Activated CD4-positive, alpha-beta T cell treated with anti-CD3 and anti-CD28 coated beads, Interleukin-2, amount 10 ng/mL, durations not matched to agents 7 days and 5 days (primary cell): ENCODE results near the gene CALN1. TPM values are rescaled to one million over a fixed set of nuclear protein-coding genes. Genes with fewer than 3 reads are reported as not detected.
"Not testable (repeated sequence)": the region's sequence is repeated elsewhere in the genome, so short reads cannot be mapped to it uniquely, and the experiment has no call there.

Experiments
- CTCF ChIA-PET: fragments of 350-600 bp; sonication (Branson Sonifier 250); formaldehyde crosslinking; loops from one replicate; lab custom pipeline; 2021; ENCODE audit warnings: antibody characterized with exemption; lab: Charles Lee
- POLR2A ChIA-PET: fragments of 350-600 bp; sonication (Branson Sonifier 250); formaldehyde crosslinking; loops from one replicate; lab custom pipeline; 2021; ENCODE audit warnings: antibody characterized with exemption; lab: Charles Lee
- DNase-seq: peaks from one replicate; pipeline ENCODE4 v3.0.0-alpha.2; 2020
- H3K27ac Mint-ChIP-seq: one replicate; pipeline ENCODE4 v1.8.0; 2021; ENCODE audit warnings: mild to moderate bottlenecking, moderate library complexity, mixed read lengths
- H3K27me3 Mint-ChIP-seq: one replicate; pipeline ENCODE4 v1.8.0; 2021; ENCODE audit warnings: mixed read lengths
- H3K36me3 Mint-ChIP-seq: one replicate; pipeline ENCODE4 v1.8.0; 2021; ENCODE audit warnings: low read depth, mixed read lengths
- H3K4me1 Mint-ChIP-seq: one replicate; pipeline ENCODE4 v1.8.0; 2021; ENCODE audit warnings: mixed read lengths
- H3K4me3 Mint-ChIP-seq: one replicate; pipeline ENCODE4 v1.8.0; 2021; ENCODE audit warnings: mild to moderate bottlenecking, moderate library complexity, mixed read lengths
- H3K9me3 Mint-ChIP-seq: one replicate; pipeline ENCODE4 v1.8.0; 2021; ENCODE audit warnings: mixed read lengths
- total RNA-seq, 2 experiments: library from RNA; stranded (reverse); gene quantifications; one replicate each; pipeline ENCODE4 v1.2.3, GENCODE V29; 2021

Gene CALN1
- total RNA-seq, 2 experiments from 2014 or later, result not detected

DNA sequence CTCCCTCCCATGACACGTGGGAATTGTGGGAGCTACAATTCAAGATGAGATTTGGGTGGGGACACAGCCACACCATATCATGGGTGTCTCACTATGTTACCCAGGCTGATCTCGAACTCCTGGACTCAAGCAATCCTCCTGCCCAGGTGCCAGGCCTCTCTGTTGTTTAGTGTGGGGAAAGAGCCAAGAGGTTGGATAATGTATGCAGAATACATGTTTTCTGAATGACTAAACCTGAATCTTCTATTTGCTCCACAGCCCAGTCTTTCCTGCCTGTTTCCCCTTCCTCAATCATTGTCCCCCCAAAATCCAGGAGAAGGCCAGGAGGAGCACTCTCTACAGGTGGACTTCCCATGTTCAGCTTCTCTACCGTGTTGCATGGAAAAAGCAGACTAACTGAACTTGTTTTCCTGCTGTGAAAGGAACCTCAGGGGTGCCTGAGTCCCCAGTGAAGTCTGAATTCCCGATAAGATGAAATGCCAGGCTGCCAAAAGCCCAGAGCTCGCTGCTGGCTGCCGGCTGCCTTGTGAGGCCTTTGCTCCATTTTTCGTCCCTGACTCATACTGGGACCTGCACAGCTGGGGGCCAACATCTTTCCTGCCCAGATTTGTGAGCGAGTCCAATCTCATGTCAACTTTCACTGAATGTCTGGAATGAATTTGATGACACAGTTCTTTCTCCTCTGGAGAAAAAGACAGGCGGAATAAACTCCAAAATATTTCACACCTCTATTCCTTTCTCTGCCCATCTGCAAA, 588.0 kb downstream of the CALN1 start:
- Mint-ChIP-seq H3K36me3 (no peaks in the 10 kb centered on the region), H3K4me3 (no peak overlapping the region), H3K27ac (no peak overlapping the region), H3K27me3 (no peaks in the 10 kb centered on the region), H3K9me3 (peaks cover 14% of the 10 kb centered on the region), H3K4me1 (no peaks in the 10 kb centered on the region)
- ChIA-PET CTCF (no interaction called here), POLR2A (no interaction called here)
- no peak for DNase-seq

DNA sequence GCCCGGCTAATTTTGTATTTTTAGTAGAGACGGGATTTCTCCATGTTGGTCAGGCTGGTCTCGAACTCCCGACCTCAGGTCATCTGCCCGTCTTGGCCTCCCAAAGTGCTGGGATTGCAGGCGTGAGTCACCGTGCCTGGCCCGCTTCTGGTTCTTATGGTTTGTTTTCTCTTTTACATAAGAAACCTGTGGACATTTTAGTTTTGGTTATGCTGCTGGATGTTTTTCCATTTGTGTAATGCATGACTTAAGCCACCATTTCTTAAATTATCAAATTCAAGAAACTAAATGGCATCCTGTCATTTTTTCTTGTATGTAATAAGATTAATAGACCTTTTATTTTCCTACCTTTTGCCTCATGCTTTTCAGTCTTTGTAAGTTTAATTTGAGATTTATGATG, 589.7 kb downstream of the CALN1 start:
- H3K4me1 Mint-ChIP-seq, POLR2A ChIA-PET, H3K27ac Mint-ChIP-seq, DNase-seq, H3K27me3 Mint-ChIP-seq, H3K4me3 Mint-ChIP-seq, CTCF ChIA-PET, H3K36me3 Mint-ChIP-seq: not testable (repeated sequence)
- H3K9me3 Mint-ChIP-seq, result peaks cover 14% of the 10 kb centered on the region

DNA sequence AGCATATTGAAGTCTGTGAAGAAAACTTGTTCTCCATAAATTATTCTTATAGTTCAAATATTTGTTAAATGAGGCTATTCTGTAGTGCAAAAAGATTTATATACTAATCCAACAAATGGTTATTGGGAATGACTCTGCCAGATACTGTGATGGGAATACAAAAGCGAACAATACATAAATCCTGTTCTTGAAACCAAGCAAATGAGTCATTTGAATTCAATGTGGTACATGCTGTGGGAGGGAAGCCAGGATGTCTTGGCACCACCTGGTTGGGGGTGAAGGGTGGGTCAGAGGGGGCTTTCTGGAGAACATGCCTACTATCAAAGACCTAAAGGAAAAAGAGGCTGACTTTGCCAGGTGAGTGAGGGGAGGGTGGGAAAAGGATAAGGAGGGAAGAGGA, 594.2 kb downstream of the CALN1 start:
- H3K4me3 Mint-ChIP-seq, result no peak overlapping the region
- no peak overlapping the region for H3K27ac Mint-ChIP-seq
- H3K27me3 Mint-ChIP-seq, result no peaks in the 10 kb centered on the region
- no peaks in the 10 kb centered on the region for H3K4me1 Mint-ChIP-seq
- ChIA-PET POLR2A (no interaction called here), CTCF (interaction anchor here (0.7 kb wide), 1 partner anchor 49 kb away, joined by 6 read pairs; no protein-coding TSS in a partner anchor)
- DNase-seq, result no peak
- H3K9me3 Mint-ChIP-seq, result peaks cover 7% of the 10 kb centered on the region
- H3K36me3 Mint-ChIP-seq, result no peaks in the 10 kb centered on the region

DNA sequence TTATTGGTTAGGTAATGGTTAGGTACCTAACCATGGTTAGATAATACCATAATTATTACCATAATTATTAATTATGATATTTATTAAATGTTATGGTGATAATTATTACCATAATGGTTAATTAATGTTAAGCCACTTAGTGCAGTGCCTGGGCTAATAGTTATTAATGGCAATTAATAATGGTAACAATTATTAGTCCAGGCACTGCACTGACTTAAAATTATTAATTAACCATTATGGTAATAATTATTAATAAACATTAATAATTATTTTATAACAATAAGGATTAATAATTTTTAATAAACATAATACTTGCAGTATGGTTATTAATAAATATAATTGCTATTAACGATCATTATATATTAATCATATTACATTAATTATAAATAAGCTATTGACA, 604.0 kb downstream of the CALN1 start:
- Mint-ChIP-seq H3K4me3 (no peak overlapping the region), H3K36me3 (no peaks in the 10 kb centered on the region), H3K27me3 (no peaks in the 10 kb centered on the region), H3K9me3 (peaks cover 16% of the 10 kb centered on the region), H3K4me1 (no peaks in the 10 kb centered on the region), H3K27ac (no peak overlapping the region)
- DNase-seq, result no peak
- ChIA-PET POLR2A (no interaction called here), CTCF (no interaction called here)

DNA sequence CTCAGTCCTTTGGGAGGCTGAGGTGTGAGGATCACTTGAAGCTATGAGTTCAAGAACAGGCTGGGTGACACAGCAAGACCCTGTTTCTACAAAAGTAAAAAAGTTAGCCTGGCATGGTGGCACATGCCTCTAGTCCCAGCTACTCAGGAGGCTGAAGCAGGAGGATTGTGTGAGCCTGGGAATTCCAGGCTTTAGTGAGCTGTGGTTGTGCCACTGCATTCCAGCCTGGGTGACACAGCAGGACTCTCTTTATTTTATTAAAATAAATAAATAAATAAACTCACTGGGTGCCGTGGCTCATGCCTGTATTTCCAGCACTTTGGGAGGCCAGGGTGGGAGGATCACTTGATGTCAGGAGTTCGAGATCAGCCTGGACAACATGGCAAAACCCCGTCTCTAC, 607.9 kb downstream of the CALN1 start:
- Mint-ChIP-seq H3K4me1 (no peaks in the 10 kb centered on the region), H3K27me3 (no peaks in the 10 kb centered on the region), H3K4me3 (no peak overlapping the region), H3K27ac (no peak overlapping the region), H3K9me3 (peaks cover 15% of the 10 kb centered on the region), H3K36me3 (no peaks in the 10 kb centered on the region)
- CTCF ChIA-PET, result no interaction called here
- DNase-seq, result no peak
- POLR2A ChIA-PET, result no interaction called here

DNA sequence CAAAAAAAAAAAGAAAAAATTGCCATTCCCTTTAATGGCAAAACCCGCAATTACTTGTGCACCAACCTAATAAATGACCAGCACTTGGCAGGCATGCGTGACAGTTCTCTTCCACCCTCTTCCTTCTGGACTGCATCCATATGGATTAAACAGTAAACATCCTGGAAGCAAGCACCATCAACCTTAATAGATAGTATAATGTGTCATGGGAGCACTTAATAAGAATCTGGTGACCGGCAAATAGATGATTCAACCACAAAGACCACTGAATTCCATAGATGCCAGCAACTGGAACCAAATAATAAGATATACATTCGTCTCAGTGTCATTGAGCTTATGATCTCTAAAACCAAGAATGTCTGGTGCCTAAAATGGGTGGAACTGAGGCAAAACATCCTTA, 610.2 kb downstream of the CALN1 start:
- Mint-ChIP-seq H3K9me3 (peaks cover 18% of the 10 kb centered on the region), H3K27ac (no peak overlapping the region), H3K4me1 (no peaks in the 10 kb centered on the region), H3K27me3 (no peaks in the 10 kb centered on the region), H3K36me3 (no peaks in the 10 kb centered on the region), H3K4me3 (no peak overlapping the region)
- POLR2A ChIA-PET, result no interaction called here
- CTCF ChIA-PET, result no interaction called here
- no peak for DNase-seq

DNA sequence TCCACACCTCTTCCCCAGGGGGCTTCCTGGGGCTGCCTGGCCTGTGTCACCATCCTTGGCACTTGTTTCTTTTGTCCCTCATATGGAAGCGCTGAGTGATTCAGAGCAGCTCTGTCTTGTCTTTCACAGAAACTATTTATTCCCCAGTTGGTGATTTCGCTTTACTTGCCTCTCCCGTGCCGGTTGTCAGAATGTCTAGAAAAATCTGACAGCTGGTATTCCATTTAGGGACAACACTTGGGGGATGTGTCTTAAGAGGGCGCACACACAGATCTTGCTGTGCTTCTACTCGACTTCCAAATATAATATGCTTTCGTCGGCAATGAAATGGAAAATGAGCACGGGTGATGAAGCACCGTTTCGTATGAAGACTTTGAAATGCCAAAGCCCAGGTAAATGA, 611.8 kb downstream of the CALN1 start:
- Mint-ChIP-seq H3K4me3 (no peak overlapping the region), H3K36me3 (no peaks in the 10 kb centered on the region)

DNA sequence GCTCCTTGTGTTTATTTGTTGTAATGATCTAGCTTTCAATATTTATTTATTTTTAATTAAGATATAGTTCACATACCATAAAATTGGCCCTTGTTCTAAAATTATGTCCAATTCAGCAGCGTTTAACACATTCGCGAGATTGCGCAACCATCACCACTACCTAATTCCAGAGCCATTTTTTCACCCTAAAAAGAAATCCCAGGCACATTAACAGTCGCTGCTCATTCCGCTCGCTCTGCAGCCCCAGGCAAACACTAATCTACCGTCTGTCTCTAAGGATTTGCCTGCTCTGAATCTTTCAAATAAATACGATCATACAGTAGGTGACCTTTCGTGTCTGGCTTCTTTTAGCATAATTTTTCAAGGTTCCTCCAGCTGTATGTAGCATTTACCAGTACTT, 616.7 kb downstream of the CALN1 start:
- Mint-ChIP-seq H3K4me1 (no peaks in the 10 kb centered on the region), H3K27me3 (no peaks in the 10 kb centered on the region), H3K36me3 (no peaks in the 10 kb centered on the region), H3K9me3 (peaks cover 8% of the 10 kb centered on the region), H3K27ac (no peak overlapping the region), H3K4me3 (no peak overlapping the region)
- CTCF ChIA-PET, result no interaction called here
- DNase-seq, result no peak
- POLR2A ChIA-PET, result no interaction called here

More for the DNA sequence above, 611.8 kb downstream of the CALN1 start:
- Mint-ChIP-seq H3K4me1 (no peaks in the 10 kb centered on the region), H3K27ac (no peak overlapping the region), H3K27me3 (no peaks in the 10 kb centered on the region), H3K9me3 (peaks cover 8% of the 10 kb centered on the region)
- CTCF ChIA-PET, result no interaction called here
- POLR2A ChIA-PET, result no interaction called here
- DNase-seq, result no peak

DNA sequence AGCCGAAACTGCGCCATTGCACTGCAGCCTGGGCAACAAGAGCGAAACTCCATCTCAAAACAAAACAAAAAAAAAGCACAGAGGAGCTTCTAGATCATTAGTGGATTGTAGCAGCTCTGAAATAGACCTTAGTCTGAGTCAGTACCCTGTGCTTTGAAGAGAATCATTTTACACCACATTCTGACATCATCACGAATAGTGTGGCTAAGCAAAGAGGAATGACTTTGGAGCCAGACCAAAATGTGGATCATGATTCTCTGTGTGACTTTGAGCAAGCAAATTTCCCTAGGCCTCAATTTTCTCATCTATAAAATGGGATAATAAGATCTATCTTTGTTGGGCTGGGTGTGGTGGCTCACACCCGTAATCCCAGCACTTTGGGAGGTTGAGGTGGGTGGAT, 618.9 kb downstream of the CALN1 start:
- H3K4me3 Mint-ChIP-seq, result no peak overlapping the region

DNA sequence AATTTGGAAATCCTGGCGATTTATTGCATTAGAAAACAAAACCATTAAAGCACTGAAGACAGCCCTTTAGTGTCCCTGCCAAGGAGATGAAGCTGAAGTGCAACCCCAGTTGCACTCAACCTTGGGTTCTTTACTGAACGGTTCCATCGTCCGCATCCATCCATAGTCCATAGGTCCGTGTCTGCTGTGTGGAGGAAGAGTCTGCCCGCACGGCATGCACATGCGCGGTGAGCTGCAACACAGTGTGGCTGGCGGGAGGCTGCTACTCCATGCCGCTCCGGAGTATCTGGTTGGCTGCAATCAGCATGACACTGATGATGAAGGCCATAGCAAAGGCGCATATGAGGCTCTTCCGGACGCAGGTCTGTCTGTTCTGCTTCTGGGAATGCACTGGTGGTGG, 624.6 kb downstream of the CALN1 start:
- ChIA-PET CTCF (no interaction called here), POLR2A (no interaction called here)
- Mint-ChIP-seq H3K27me3 (no peaks in the 10 kb centered on the region), H3K36me3 (no peaks in the 10 kb centered on the region), H3K4me3 (no peak overlapping the region), H3K9me3 (peaks cover 27% of the 10 kb centered on the region), H3K27ac (no peak overlapping the region), H3K4me1 (no peaks in the 10 kb centered on the region)
- no peak for DNase-seq

More for the DNA sequence above, 618.9 kb downstream of the CALN1 start:
- no peaks in the 10 kb centered on the region for H3K27me3 Mint-ChIP-seq
- CTCF ChIA-PET, result no interaction called here
- POLR2A ChIA-PET, result no interaction called here
- no peak overlapping the region for H3K27ac Mint-ChIP-seq
- no peak for DNase-seq
- H3K9me3 Mint-ChIP-seq, result peaks cover 7% of the 10 kb centered on the region
- no peaks in the 10 kb centered on the region for H3K4me1 Mint-ChIP-seq
- no peaks in the 10 kb centered on the region for H3K36me3 Mint-ChIP-seq

DNA sequence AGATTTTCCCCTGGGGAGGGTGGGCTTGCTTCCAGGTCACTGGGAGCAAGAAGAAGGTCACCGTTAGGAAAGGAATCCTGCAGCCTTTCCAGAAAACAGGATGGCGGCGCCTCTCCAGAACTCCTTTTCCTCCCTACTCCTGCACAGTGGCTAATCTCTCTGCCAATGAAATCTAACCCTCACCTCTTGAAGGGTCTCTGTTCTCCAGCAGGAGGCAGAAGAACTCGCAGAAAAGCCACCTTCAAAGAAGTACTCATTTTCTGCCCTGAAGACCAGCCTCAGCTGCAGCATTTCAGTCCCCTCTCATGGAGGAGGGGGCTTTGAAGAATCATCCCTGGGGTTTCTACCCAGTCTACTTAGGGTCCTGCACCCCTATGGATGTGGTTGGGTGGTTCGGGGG, 626.9 kb downstream of the CALN1 start:
- ChIA-PET CTCF (no interaction called here), POLR2A (no interaction called here)
- Mint-ChIP-seq H3K9me3 (peaks cover 28% of the 10 kb centered on the region), H3K27me3 (no peaks in the 10 kb centered on the region), H3K36me3 (no peaks in the 10 kb centered on the region), H3K4me1 (no peaks in the 10 kb centered on the region), H3K4me3 (no peak overlapping the region), H3K27ac (no peak overlapping the region)
- no peak for DNase-seq

DNA sequence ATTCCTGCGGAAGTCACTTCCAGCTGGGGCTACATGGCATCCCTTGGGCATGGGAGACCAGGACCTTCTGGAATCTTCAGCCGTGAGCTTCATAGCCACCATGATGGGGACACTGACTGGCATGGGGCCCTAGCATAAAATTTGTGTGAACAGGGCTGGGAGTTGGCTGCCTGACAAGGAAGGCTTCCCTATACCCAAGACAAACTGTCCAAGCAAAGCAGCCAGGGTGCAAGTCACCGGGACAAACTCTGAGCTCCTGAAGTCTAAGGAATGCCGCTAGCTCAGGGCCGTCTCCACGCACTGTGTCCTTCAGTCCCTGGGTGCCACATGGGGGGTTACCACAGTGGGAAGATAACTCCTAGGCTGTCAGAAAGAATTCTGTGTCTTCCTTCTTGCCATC, 627.4 kb downstream of the CALN1 start:
- Mint-ChIP-seq H3K4me1 (no peaks in the 10 kb centered on the region), H3K27me3 (no peaks in the 10 kb centered on the region), H3K9me3 (peaks cover 28% of the 10 kb centered on the region), H3K36me3 (no peaks in the 10 kb centered on the region), H3K27ac (no peak overlapping the region), H3K4me3 (no peak overlapping the region)
- CTCF ChIA-PET, result no interaction called here
- POLR2A ChIA-PET, result no interaction called here
- DNase-seq, result no peak

DNA sequence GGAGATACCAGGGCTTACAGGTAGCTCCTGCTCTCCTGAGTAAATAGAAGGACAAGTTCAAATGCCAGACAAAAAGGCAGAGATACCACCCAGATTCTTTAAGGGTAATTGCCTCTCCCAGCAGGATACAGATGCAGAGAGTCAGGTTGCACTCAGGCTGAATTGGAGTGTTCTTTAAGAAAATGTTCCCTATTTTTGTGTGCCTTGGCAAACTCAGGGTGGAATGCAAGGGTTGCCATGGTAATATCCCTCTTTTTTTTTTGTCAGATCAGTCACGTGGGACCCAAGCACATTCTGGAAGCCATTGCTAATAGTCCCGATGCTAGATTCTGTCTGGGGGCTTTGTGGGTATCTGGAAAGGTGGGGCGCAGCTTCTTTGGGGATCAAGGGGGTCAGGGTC, 628.0 kb downstream of the CALN1 start:
- ChIA-PET POLR2A (no interaction called here), CTCF (no interaction called here)
- Mint-ChIP-seq H3K9me3 (peaks cover 26% of the 10 kb centered on the region), H3K4me1 (no peaks in the 10 kb centered on the region), H3K27ac (no peak overlapping the region), H3K27me3 (no peaks in the 10 kb centered on the region), H3K4me3 (no peak overlapping the region), H3K36me3 (no peaks in the 10 kb centered on the region)
- DNase-seq, result no peak

DNA sequence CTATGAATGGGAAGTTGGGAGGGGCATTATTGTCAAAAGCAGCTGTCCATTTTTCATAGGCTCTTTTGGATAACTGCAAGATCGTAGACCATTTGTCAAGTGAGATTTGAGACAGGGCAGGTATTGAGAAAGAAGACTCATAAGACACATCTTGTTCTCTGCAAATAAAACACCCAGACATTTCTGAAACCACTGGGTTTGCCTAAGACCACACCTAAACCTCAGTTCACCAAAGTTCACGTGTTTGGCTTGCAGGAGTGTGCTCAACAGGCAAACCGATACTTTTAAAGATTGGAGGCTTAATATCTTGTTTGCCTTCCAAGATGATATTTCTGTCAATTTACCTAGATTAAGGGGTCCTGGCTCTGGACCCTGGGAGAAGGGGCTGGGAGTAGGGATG, 628.4 kb downstream of the CALN1 start:
- Mint-ChIP-seq H3K9me3 (peaks cover 26% of the 10 kb centered on the region), H3K36me3 (no peaks in the 10 kb centered on the region), H3K4me1 (no peaks in the 10 kb centered on the region), H3K27me3 (no peaks in the 10 kb centered on the region), H3K27ac (no peak overlapping the region), H3K4me3 (no peak overlapping the region)
- POLR2A ChIA-PET, result no interaction called here
- DNase-seq, result no peak
- CTCF ChIA-PET, result no interaction called here
